Measurements from ENCODE around the gene LRRC37B.
"Not testable (repeated sequence)": the region's sequence is repeated elsewhere in the genome, so short reads cannot be mapped to it uniquely, and the experiment has no call there.

- not testable (repeated sequence) for TF ChIP-seq ZZZ3 (CRISPR knock-in tag; IDR thresholded peaks at IDR 0.05; ENCODE audit: borderline replicate concordance); SAFB2 (CRISPR knock-in tag; IDR thresholded peaks at IDR 0.05; ENCODE audit: borderline replicate concordance, low read depth)
These were observed 15.4 kb upstream of the LRRC37B start for GRCh38 chr17:31991821-31992220.

Measured in HepG2 (cell line).